Measurements from ENCODE around the gene TUBGCP6.

DNA sequence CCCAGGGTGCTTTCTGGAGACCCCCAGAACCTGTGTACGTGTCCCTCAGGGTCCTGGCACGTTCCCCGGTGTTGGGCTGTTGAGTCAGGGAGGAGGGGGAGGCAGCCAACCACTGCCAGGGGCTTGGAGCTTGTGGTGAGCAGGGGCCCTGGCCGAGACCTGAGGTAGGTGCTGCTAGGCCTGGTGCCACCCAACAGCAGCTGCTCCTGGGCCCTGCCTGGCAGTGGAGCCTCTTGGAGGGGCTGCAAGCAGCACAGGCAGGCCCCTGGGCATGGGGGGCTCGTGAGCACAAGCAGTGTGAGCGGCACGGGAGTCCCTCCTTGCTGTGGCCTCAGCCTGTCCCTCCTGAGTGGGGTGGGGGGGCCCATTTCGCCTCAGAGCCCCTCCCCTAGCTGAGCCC, 51.2 kb downstream of the TUBGCP6 start:
- TF ChIP-seq CTCF (IDR thresholded peaks at IDR 0.05) (no peak), ZFX (IDR thresholded peaks at IDR 0.05; ENCODE audit: borderline replicate concordance) (no peak)
